IPS-20b (cell line): ENCODE measurements around the gene GJD3.

Source experiments
- H3K27ac ChIP-seq: one replicate; pipeline ENCODE4 v1.5.1; 2013; ENCODE audit warnings: low read length
- H3K27me3 ChIP-seq: 2 replicates; pipeline ENCODE4 v1.6.1; 2013; ENCODE audit warnings: mild to moderate bottlenecking, low read length, inconsistent platforms; ENCODE audit not compliant: insufficient read depth
- H3K36me3 ChIP-seq: 2 replicates; pipeline ENCODE4 v1.6.1; 2013; ENCODE audit warnings: low read depth, mild to moderate bottlenecking, inconsistent platforms, low read length, moderate library complexity; ENCODE audit not compliant: insufficient read depth
- H3K4me1 ChIP-seq: 2 replicates; pipeline ENCODE4 v1.6.1; 2013; ENCODE audit warnings: mild to moderate bottlenecking, control low read depth, inconsistent platforms, low read length, moderate library complexity; ENCODE audit not compliant: insufficient read depth
- H3K4me3 ChIP-seq: 2 replicates; pipeline ENCODE4 v1.5.1; 2013; ENCODE audit warnings: mild to moderate bottlenecking, low read length, inconsistent platforms
- H3K9ac ChIP-seq: 2 replicates; pipeline ENCODE4 v1.6.1; 2013; ENCODE audit warnings: low read depth, mild to moderate bottlenecking, inconsistent platforms, low read length, moderate library complexity
- H3K9me3 ChIP-seq: 2 replicates; pipeline ENCODE4 v1.6.1; 2013; ENCODE audit warnings: mild to moderate bottlenecking, low read depth, low read length, inconsistent platforms; ENCODE audit not compliant: insufficient read depth

Gene GJD3

GRCh38 chr17:40366861-40367518, 2.5 kb upstream of the GJD3 start:
- Histone ChIP-seq H3K27ac (no peak overlapping the region), H3K36me3 (no peaks in the 10 kb centered on the region), H3K4me3 (no peak overlapping the region), H3K27me3 (peaks cover 29% of the 10 kb centered on the region), H3K9me3 (no peaks in the 10 kb centered on the region), H3K4me1 (peaks cover 3% of the 10 kb centered on the region), H3K9ac (no peak overlapping the region)

- Histone ChIP-seq H3K9ac (no peak overlapping the region), H3K9me3 (no peaks in the 10 kb centered on the region), H3K4me1 (peaks cover 6% of the 10 kb centered on the region), H3K4me3 (no peak overlapping the region), H3K27me3 (peaks cover 35% of the 10 kb centered on the region), H3K36me3 (no peaks in the 10 kb centered on the region), H3K27ac (no peak overlapping the region)
Observed at GRCh38 chr17:40366076-40366860, 1.7 kb upstream of the GJD3 start.

- Histone ChIP-seq H3K9ac (no peak overlapping the region), H3K27ac (no peak overlapping the region), H3K9me3 (no peaks in the 10 kb centered on the region)
Observed at GRCh38 chr17:40364906-40365305, 369 bp upstream of the GJD3 start.

GRCh38 chr17:40363111-40363827, 1.3 kb downstream of the GJD3 start:
- Histone ChIP-seq H3K9me3 (no peaks in the 10 kb centered on the region), H3K4me1 (peaks cover 13% of the 10 kb centered on the region), H3K36me3 (no peaks in the 10 kb centered on the region), H3K9ac (no peak overlapping the region; the same call in 1 of the 2 replicates), H3K27me3 (peaks cover 43% of the 10 kb centered on the region), H3K4me3 (peak overlapping the region; percentile 56), H3K27ac (no peak overlapping the region)

More at GRCh38 chr17:40364906-40365305, 369 bp upstream of the GJD3 start:
- Histone ChIP-seq H3K27me3 (peaks cover 43% of the 10 kb centered on the region), H3K4me3 (peak overlapping the region; percentile 56; the same call in 1 of the 2 replicates), H3K4me1 (peaks cover 10% of the 10 kb centered on the region), H3K36me3 (no peaks in the 10 kb centered on the region)

GRCh38 chr17:40362696-40363110, 1.8 kb downstream of the GJD3 start:
- Histone ChIP-seq H3K9ac (no peak overlapping the region), H3K4me1 (peaks cover 13% of the 10 kb centered on the region), H3K9me3 (no peaks in the 10 kb centered on the region), H3K27me3 (peaks cover 43% of the 10 kb centered on the region), H3K27ac (no peak overlapping the region), H3K4me3 (peak overlapping the region; percentile 56; the same call in 1 of the 2 replicates), H3K36me3 (no peaks in the 10 kb centered on the region)

GRCh38 chr17:40361925-40362695, 2.4 kb downstream of the GJD3 start:
- Histone ChIP-seq H3K36me3 (no peaks in the 10 kb centered on the region), H3K27ac (no peak overlapping the region), H3K9ac (no peak overlapping the region), H3K4me1 (peaks cover 13% of the 10 kb centered on the region), H3K9me3 (no peaks in the 10 kb centered on the region), H3K4me3 (peak overlapping the region; percentile 44; the same call in 1 of the 2 replicates), H3K27me3 (peaks cover 43% of the 10 kb centered on the region)

- Histone ChIP-seq H3K9ac (no peak overlapping the region), H3K4me3 (peak overlapping the region; percentile 40; the same call in 1 of the 2 replicates), H3K4me1 (peaks cover 13% of the 10 kb centered on the region), H3K36me3 (no peaks in the 10 kb centered on the region), H3K27me3 (peaks cover 43% of the 10 kb centered on the region), H3K9me3 (no peaks in the 10 kb centered on the region), H3K27ac (no peak overlapping the region)
Observed at GRCh38 chr17:40361063-40361924, 3.2 kb downstream of the GJD3 start.

- Histone ChIP-seq H3K9ac (no peak overlapping the region), H3K36me3 (peaks cover 2% of the 10 kb centered on the region; the same call in 1 of the 2 replicates), H3K4me1 (peaks cover 13% of the 10 kb centered on the region), H3K4me3 (no peak overlapping the region), H3K27me3 (peaks cover 43% of the 10 kb centered on the region), H3K9me3 (no peaks in the 10 kb centered on the region), H3K27ac (no peak overlapping the region)
Observed at GRCh38 chr17:40360091-40360490, 4.4 kb downstream of the GJD3 start.

- no peak overlapping the region for H3K27ac ChIP-seq
- H3K9me3 ChIP-seq, result no peaks in the 10 kb centered on the region
- H3K27me3 ChIP-seq, result peaks cover 29% of the 10 kb centered on the region
- no peak overlapping the region for H3K9ac ChIP-seq
- peak overlapping the region; percentile 27; the same call in 1 of the 2 replicates for H3K4me3 ChIP-seq
- peaks cover 15% of the 10 kb centered on the region for H3K4me1 ChIP-seq
- peaks cover 2% of the 10 kb centered on the region; the same call in 1 of the 2 replicates for H3K36me3 ChIP-seq
Observed at GRCh38 chr17:40358323-40359038, 6.1 kb downstream of the GJD3 start.
